ENCODE measurements around the gene TXNRD1. TPM values are rescaled to one million over a fixed set of nuclear protein-coding genes. Genes with fewer than 3 reads are reported as not detected.

TXNRD1 gene
- 100 to 1,000 TPM in 2 of 6 experiments, 10 to 100 TPM in 4; 40.3 to 153 (median 74.5) TPM for total RNA-seq
- long read RNA-seq, partial matches to known transcripts = 20 of 26 reads
- long read RNA-seq, other reads (novel, unspliced or antisense) = 4 of 26 reads

DNA sequence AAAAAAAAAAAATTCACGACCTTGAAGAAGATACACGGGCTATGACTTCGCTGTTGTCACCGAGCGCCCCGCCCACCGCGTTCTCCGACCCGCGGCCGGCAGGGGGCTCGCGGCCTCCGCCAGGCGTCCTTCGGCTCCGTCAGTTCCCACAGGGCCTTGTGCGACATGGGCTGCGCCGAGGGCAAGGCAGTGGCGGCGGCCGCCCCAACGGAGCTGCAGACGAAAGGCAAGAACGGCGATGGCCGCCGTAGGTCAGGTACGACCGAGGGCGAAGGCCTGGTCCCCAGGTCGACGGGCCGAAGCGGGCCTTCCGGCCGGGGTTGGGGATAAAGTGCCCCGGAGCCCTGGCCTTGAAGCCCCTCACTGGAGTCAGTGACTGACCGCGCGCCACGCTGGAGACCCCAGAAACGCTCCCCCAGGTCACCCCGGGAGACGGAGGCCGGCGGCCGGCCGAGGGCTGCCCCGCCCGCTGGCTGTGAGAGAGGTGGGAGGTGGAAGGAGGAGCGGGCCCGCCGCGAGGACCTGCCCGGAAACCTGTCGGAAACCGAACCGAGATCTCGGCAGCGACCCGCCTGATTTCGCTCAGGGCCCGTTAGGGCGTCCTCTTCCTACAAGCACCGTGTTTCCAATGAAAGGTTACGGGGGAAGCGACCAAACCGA lies at the start of gene TXNRD1:
TXNRD1 (plus strand) TSS at position 142 of the 660 bp plus-strand sequence; CDS start at position 166, 24 bp downstream.
- WGBS (ENCODE audit: insufficient coverage, low coverage, low lambda C conversion rate, missing lambda C conversion rate) = 3% methylated on average over 28 of the region's 71 CpGs
- TF ChIP-seq POLR2A (IDR thresholded peaks at IDR 0.05) = no peak
- TF ChIP-seq, protein P1, sequence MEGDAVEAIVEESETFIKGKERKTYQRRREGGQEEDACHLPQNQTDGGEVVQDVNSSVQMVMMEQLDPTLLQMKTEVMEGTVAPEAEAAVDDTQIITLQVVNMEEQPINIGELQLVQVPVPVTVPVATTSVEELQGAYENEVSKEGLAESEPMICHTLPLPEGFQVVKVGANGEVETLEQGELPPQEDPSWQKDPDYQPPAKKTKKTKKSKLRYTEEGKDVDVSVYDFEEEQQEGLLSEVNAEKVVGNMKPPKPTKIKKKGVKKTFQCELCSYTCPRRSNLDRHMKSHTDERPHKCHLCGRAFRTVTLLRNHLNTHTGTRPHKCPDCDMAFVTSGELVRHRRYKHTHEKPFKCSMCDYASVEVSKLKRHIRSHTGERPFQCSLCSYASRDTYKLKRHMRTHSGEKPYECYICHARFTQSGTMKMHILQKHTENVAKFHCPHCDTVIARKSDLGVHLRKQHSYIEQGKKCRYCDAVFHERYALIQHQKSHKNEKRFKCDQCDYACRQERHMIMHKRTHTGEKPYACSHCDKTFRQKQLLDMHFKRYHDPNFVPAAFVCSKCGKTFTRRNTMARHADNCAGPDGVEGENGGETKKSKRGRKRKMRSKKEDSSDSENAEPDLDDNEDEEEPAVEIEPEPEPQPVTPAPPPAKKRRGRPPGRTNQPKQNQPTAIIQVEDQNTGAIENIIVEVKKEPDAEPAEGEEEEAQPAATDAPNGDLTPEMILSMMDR (IDR thresholded peaks at IDR 0.05) = peak; percentile 85 to 92 (median 87)
- DNase-seq = peak; percentile 82 to 87 (median 87)
- peaks cover 0 to 3% (median 0%) of the 10 kb centered on the region in 4 donors for H3K4me1 ChIP-seq
- peak within 1 kb of the TSS; percentile 49 to 71 (median 58) for H3K4me3 ChIP-seq
- intact Hi-C loops (cut with DNase I) = no loop called here
- H3K27ac ChIP-seq = peak within 1 kb of the TSS; percentile 43 to 71 (median 53)
- H3K36me3 ChIP-seq = no peaks in the 10 kb centered on the region
- no peaks in the 10 kb centered on the region for H3K27me3 ChIP-seq
- peak; percentile 92 to 99 (median 98) for ATAC-seq
- no peaks in the 10 kb centered on the region for H3K9me3 ChIP-seq

GRCh38 chr12:104165801-104166200 lies 49.8 kb upstream of the TXNRD1 start:
- TF ChIP-seq, protein P1 (IDR thresholded peaks at IDR 0.05) = no peak
- no peak for TF ChIP-seq POLR2A (IDR thresholded peaks at IDR 0.05)
- H3K4me1 ChIP-seq = no peaks in the 10 kb centered on the region
- H3K27me3 ChIP-seq = no peaks in the 10 kb centered on the region
- DNase-seq (no peak), ATAC-seq (peak; percentile 40 to 78 (median 71))
- H3K27ac ChIP-seq = no peak overlapping the region
- intact Hi-C loops (cut with DNase I) = no loop called here
- H3K9me3 ChIP-seq = no peaks in the 10 kb centered on the region
- 80% methylated on average over 2 of the region's 2 CpGs for WGBS (ENCODE audit: insufficient coverage, low coverage, low lambda C conversion rate, missing lambda C conversion rate)
- no peaks in the 10 kb centered on the region for H3K36me3 ChIP-seq
- no peak overlapping the region for H3K4me3 ChIP-seq

DNA sequence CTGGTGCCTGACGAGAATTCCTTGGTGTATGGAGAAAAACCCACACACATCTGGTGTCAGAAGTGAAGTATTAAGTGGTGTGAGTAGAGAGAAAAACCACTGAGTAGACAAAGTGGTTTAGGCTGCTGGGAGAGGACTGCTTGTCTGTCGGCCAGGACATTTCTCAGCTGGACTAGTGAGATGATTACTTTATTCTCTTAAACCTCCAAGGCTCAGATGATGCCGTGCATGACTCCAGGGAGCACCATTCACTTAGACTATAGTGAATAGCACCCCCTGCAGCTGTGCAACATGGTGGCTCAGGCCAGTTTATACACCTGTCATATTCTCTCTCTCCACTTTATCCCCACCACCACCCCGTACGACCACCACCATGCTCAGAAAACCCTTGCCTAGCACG lies 49.1 kb upstream of the TXNRD1 start:
- intact Hi-C loops (cut with DNase I) = no loop called here
- Histone ChIP-seq H3K9me3 (no peaks in the 10 kb centered on the region), H3K36me3 (no peaks in the 10 kb centered on the region), H3K4me3 (no peak overlapping the region), H3K4me1 (no peaks in the 10 kb centered on the region), H3K27me3 (no peaks in the 10 kb centered on the region), H3K27ac (no peak overlapping the region)
- 79% methylated on average over 4 of the region's 6 CpGs for WGBS (ENCODE audit: insufficient coverage, low coverage, low lambda C conversion rate, missing lambda C conversion rate)
- no peak for DNase-seq
- ATAC-seq = peak in 1 of 4 donors; percentile 16
- TF ChIP-seq, protein P1 (IDR thresholded peaks at IDR 0.05) = no peak
- no peak for TF ChIP-seq POLR2A (IDR thresholded peaks at IDR 0.05)

- DNase-seq (no peak), ATAC-seq (peak in 1 of 4 donors; percentile 39)
- Histone ChIP-seq H3K27me3 (no peaks in the 10 kb centered on the region), H3K27ac (no peak overlapping the region), H3K4me3 (no peak overlapping the region), H3K36me3 (no peaks in the 10 kb centered on the region), H3K9me3 (no peaks in the 10 kb centered on the region), H3K4me1 (no peaks in the 10 kb centered on the region)
- no peak for TF ChIP-seq POLR2A (IDR thresholded peaks at IDR 0.05)
- TF ChIP-seq, protein P1 (IDR thresholded peaks at IDR 0.05) = no peak
- intact Hi-C loops (cut with DNase I) = no loop called here
- WGBS (ENCODE audit: insufficient coverage, low coverage, low lambda C conversion rate, missing lambda C conversion rate) = 84% methylated on average over 4 of the region's 5 CpGs
These were observed 47.8 kb upstream of the TXNRD1 start for GRCh38 chr12:104167519-104168458.

Measured in right lobe of liver (tissue), 6 donors.